Activated CD4-positive, alpha-beta T cell treated with anti-CD3 and anti-CD28 coated beads, Interleukin-2, amount 50 U/mL, for 4 hours (primary cell): ENCODE data around the gene ADCY1.
"Not testable (repeated sequence)": the region's sequence is repeated elsewhere in the genome, so short reads cannot be mapped to it uniquely, and the experiment has no call there.

ENCODE experiments used
- DNase-seq, 2 experiments: peaks; one replicate each; pipeline ENCODE4 v3.0.0-alpha.2; 2020

Gene ADCY1

DNA sequence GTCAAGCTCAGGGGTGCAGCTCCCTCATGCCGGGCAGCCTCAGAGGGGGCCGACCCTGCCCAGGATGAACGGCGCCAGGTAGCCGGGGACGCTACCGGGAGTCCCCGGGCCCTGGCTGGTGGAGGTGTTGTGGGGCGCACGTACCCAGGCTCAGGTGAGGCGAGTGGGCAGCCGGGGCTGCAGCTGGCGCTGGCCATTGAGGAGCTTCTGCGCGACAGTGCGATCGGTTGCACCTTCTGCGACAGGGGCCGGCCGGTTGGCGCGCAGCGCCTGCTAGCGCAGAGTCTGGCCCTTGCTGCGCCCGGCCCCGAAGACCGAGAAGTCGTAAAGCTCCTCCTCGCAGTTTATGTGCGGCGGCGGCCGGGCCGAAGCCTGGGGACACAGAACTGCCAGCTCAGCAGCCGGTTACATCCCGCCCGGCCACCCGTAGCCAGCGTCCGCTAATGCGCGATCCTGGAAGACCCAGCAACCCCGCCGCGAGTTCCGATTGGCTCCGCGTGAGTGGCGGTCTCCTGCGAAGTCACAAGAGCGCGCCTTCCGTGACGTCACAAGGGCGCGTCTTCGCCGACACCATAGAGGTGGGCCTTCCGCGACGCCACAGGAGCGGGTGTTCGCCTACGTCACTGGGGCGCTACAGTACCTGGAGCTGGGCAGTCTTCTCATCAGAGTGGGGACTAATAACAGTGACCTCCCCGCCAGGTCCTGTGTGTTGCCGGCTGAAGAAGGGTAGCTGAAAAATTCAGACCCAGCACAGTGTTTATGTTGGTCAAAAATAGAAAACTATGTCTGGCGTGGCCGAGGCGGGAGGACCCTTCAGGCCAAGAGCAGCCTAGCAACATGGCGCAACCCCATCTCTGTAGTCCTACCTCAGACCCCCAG is 194.6 kb downstream of the ADCY1 start:
- peak; percentile 97 for DNase-seq

DNA sequence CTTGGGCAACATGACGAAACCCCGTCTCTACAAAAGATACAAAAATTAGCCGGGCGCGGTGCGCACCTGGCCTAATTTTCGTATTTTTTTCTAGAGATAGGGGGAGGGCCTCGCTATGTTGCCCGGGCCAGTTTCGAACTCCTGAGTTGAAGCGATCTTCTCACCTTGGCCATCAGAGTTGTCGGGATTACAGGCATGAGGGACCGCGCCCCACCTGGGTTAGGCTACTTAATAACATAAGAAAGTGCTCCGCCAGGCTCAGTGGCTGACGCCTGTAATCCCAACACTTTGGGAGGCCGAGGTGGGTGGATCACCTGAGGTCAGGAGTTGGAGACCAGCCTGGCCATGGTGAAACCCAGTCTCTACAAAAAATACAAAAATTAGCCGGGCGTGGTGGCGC is 195.5 kb downstream of the ADCY1 start:
- not testable (repeated sequence) for DNase-seq
